ENCODE measurements around the gene ADGRG1. TPM values are rescaled to one million over a fixed set of nuclear protein-coding genes. Genes with fewer than 3 reads are reported as not detected.

ADGRG1 gene
- total RNA-seq, 1 donor from 2014 or later: 19.7 TPM

GRCh38 chr16:57693550-57693949 is 65.1 kb downstream of the ADGRG1 start:
- H3K4me3 Mint-ChIP-seq (ENCODE audit: low read depth): no peak overlapping the region
- peaks cover 22% of the 10 kb centered on the region for H3K4me1 Mint-ChIP-seq (ENCODE audit: low read depth)
- no peaks in the 10 kb centered on the region for H3K36me3 Mint-ChIP-seq (ENCODE audit: insufficient read depth)
- H3K27me3 Mint-ChIP-seq: no peaks in the 10 kb centered on the region
- H3K9me3 Mint-ChIP-seq (ENCODE audit: low read depth): no peaks in the 10 kb centered on the region
- no peak for TF ChIP-seq CTCF (IDR thresholded peaks at IDR 0.05; ENCODE audit: unreplicated experiment)
- no peak for DNase-seq (ENCODE audit: low spot score, unreplicated experiment)
- H3K27ac Mint-ChIP-seq: no peak overlapping the region

GRCh38 chr16:57694231-57694724 is 65.8 kb downstream of the ADGRG1 start:
- Mint-ChIP-seq H3K27ac (peak overlapping the region; percentile 76), H3K36me3 (ENCODE audit: insufficient read depth) (no peaks in the 10 kb centered on the region), H3K9me3 (ENCODE audit: low read depth) (no peaks in the 10 kb centered on the region), H3K27me3 (no peaks in the 10 kb centered on the region), H3K4me3 (ENCODE audit: low read depth) (peak overlapping the region; percentile 82), H3K4me1 (ENCODE audit: low read depth) (peaks cover 18% of the 10 kb centered on the region)
- DNase-seq (ENCODE audit: low spot score, unreplicated experiment): no peak
- no peak for TF ChIP-seq CTCF (IDR thresholded peaks at IDR 0.05; ENCODE audit: unreplicated experiment)

GRCh38 chr16:57694725-57695679 is 66.6 kb downstream of the ADGRG1 start, which contains the start of gene DRC7:
TSS of gene DRC7 (plus strand) at chr16:57694806. CDS start at chr16:57697950, 3,144 bp downstream.
- Mint-ChIP-seq H3K9me3 (ENCODE audit: low read depth) (no peaks in the 10 kb centered on the region), H3K4me1 (ENCODE audit: low read depth) (peaks cover 15% of the 10 kb centered on the region), H3K4me3 (ENCODE audit: low read depth) (peak within 1 kb of the TSS; percentile 82), H3K36me3 (ENCODE audit: insufficient read depth) (no peaks in the 10 kb centered on the region), H3K27ac (peak within 1 kb of the TSS; percentile 76), H3K27me3 (no peaks in the 10 kb centered on the region)
- peak; percentile 37 for DNase-seq (ENCODE audit: low spot score, unreplicated experiment)
- no peak for TF ChIP-seq CTCF (IDR thresholded peaks at IDR 0.05; ENCODE audit: unreplicated experiment)

GRCh38 chr16:57695680-57696069 is 67.2 kb downstream of the ADGRG1 start:
- H3K4me1 Mint-ChIP-seq (ENCODE audit: low read depth): peaks cover 18% of the 10 kb centered on the region
- H3K27ac Mint-ChIP-seq: no peak overlapping the region
- H3K4me3 Mint-ChIP-seq (ENCODE audit: low read depth): no peak overlapping the region
- no peaks in the 10 kb centered on the region for H3K36me3 Mint-ChIP-seq (ENCODE audit: insufficient read depth)
- no peaks in the 10 kb centered on the region for H3K9me3 Mint-ChIP-seq (ENCODE audit: low read depth)
- H3K27me3 Mint-ChIP-seq: no peaks in the 10 kb centered on the region
- no peak for DNase-seq (ENCODE audit: low spot score, unreplicated experiment)
- TF ChIP-seq CTCF (IDR thresholded peaks at IDR 0.05; ENCODE audit: unreplicated experiment): no peak

GRCh38 chr16:57696240-57696639 is 67.8 kb downstream of the ADGRG1 start:
- Mint-ChIP-seq H3K27ac (no peak overlapping the region), H3K36me3 (ENCODE audit: insufficient read depth) (no peaks in the 10 kb centered on the region), H3K4me3 (ENCODE audit: low read depth) (no peak overlapping the region), H3K9me3 (ENCODE audit: low read depth) (no peaks in the 10 kb centered on the region), H3K4me1 (ENCODE audit: low read depth) (peaks cover 23% of the 10 kb centered on the region), H3K27me3 (no peaks in the 10 kb centered on the region)
- no peak for DNase-seq (ENCODE audit: low spot score, unreplicated experiment)
- TF ChIP-seq CTCF (IDR thresholded peaks at IDR 0.05; ENCODE audit: unreplicated experiment): no peak

Measured in progenitor cell of endocrine pancreas (in vitro differentiated cells).